Sciatic nerve (tissue), 2 donors: ENCODE results near the gene PDZD8. TPM values are rescaled to one million over a fixed set of nuclear protein-coding genes. Genes with fewer than 3 reads are reported as not detected.

ENCODE experiments used
- ATAC-seq: fragments of 200-7000 bp; cut with Tn5 transposase; one replicate; pipeline ENCODE4 v1.9.1; 2020; ENCODE audit warnings: mild to moderate bottlenecking, moderate library complexity
- DNase-seq: peaks from one replicate; pipeline ENCODE4 v3.0.0-alpha.2; 2020; ENCODE audit warnings: low spot score
- intact Hi-C: fragments of 100-400 bp; cut with DNase I; formaldehyde crosslinking; loops from one replicate; pipeline ENCODE4 v1.14.2; 2022
- total RNA-seq: library from RNA; stranded (reverse); fragmentation: NEBNext Ultra II Directional; extraction: Animal tissue kit (Norgen Biotek cat#: 25700); gene quantifications from one replicate; pipeline ENCODE4 v1.2.1, GENCODE V29; 2021
- donor health status: DM: no; HTN: no; CAD: no.
- donor health status: DM: no; HTN: no; CAD: no.

Gene PDZD8
- total RNA-seq, 1 donor from 2014 or later: 55.2 TPM

GRCh38 chr10:117400329-117400728 is 25.1 kb upstream of the PDZD8 start:
- intact Hi-C loops: no loop called here
- no peak for DNase-seq
- ATAC-seq: no peak

DNA sequence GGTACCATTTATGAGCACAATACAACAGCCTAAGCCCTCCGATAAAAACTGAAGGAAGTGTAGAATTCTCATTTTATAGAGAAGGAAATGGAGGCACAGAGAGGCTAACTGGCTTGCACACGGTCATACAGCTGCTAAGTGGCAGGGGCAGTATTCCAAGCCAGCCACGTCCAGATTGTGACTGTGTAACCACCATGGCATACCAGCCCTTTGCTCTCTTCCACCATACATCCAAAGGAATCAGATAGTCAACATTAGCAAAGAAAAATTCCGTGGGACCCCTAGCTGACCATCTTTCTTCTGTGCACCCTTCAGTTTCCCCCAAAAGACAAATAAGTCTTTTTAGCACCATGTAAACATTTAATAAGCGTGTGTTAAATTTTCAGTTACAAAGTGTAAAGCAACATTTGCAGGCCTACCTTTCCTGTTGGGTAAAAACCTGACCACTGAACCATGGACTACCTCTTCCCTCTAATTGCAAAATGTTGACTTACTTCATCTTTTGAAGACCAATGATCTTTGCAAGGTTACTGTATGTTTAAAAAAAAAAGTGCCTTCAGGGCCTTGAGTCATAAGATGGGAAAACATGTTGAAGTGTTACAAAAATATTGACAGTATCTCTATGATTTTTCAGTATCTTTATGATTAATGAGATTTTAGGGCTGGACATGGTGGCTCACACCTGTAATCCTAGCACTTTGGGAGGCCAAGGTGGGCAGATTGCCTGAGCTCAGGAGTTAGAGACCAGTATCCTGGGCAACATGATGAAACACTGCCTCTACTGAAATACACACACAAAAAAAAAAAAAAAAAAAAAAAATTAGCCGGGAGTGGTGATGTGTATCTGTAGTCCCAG is 24.3 kb upstream of the PDZD8 start:
- DNase-seq (no peak), ATAC-seq (no peak)
- intact Hi-C loops: no loop called here

- DNase-seq: no peak
- intact Hi-C loops: no loop called here
- no peak for ATAC-seq
Observed at GRCh38 chr10:117398029-117398428, 22.8 kb upstream of the PDZD8 start.

DNA sequence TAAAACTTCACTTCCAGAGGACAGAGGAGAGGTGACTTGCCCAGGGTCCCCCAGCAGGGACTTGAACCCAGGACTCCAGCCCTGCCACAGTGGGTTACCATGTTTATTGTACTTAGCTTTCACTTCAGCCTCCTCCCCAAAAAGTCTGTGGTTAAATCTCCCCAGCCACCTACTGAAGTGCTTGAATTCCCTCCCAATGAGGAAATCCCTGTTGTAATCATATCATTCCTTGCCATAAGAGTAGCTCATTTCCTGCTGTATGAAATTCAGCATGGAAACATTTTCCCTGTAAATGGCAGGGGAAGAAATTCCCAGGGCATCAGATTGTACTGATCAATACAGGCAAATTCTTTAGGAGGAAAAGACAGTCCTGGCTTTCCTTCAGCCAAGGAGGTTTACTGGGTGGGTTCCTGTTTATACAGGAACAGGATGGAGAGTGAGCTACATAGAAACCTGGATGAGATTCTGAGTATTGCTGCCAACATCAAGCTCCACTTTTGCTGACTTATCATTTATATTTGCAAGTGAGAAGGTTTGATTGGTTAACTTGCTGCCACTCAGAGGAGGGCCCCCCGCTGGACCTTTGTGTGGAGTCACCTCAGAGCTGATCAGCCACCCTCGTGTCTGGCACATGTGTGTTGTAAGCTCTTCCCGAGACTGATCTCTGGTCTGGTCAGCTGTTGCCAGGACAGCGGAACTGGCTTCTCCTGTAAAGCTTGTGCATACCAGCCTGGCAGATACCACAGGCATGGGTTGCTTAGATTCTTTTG is 16.4 kb upstream of the PDZD8 start:
- intact Hi-C loops: no loop called here
- DNase-seq: no peak

DNA sequence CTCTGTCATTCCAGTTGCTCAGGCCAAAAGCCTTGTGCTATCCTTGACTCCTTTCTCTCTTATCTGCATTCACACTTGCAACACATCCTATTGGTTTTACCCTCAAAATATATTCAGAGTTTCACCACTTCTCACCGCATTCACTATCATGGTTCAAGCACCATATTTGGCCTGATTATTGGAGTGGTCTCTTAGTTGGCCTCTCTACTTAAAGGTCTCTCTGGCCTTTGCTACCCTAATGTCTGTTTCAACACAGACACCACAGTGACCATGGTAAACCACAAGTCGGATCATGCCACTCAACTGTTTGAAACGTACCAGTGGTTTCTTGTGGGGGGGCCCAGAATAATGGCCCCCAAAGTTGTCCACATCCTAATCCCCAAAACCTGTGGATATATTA is 15.2 kb upstream of the PDZD8 start:
- DNase-seq (no peak), ATAC-seq (no peak)
- intact Hi-C loops: no loop called here

More for the DNA sequence above, 16.4 kb upstream of the PDZD8 start:
- no peak for ATAC-seq

DNA sequence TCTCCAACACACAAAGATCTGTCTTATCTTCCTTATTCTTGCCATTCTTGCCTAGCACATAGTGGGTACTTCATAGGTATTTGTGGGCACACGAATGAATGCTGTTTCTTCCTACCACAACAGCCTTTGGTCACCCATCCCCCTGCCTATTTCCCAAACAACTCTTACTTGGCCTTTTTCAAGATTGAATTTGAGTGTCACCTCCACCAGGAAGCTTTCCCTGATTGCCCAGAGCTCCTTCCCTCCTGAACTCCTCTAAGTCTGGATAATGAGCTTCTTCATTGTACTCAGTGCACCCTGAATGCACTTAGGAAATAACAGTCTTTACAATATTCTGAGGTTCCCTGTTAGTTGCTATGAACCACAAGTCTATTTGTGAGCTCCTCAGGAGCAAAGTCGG is 11.6 kb upstream of the PDZD8 start:
- intact Hi-C loops: no loop called here
- DNase-seq (no peak), ATAC-seq (no peak)

DNA sequence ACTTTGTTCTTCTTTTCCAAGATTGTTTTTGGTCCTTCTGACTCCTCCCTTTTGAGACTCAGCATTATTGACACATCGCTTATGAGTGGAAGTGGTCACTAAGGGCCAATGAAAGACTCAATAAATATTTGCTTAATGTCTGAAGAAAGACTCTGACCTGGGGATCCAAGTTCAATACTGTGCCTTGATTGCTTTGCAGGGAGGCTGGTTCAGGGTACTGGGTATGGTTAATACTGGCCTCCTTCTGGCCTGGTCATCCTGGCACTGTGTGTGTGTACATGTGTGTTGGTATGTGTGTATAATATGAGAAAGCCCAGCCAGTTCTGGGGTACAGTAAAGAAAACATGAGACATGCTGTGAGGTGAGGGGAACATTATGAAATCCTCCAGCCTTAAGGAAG is 7.6 kb upstream of the PDZD8 start:
- intact Hi-C loops: no loop called here
- DNase-seq (no peak), ATAC-seq (no peak)

DNA sequence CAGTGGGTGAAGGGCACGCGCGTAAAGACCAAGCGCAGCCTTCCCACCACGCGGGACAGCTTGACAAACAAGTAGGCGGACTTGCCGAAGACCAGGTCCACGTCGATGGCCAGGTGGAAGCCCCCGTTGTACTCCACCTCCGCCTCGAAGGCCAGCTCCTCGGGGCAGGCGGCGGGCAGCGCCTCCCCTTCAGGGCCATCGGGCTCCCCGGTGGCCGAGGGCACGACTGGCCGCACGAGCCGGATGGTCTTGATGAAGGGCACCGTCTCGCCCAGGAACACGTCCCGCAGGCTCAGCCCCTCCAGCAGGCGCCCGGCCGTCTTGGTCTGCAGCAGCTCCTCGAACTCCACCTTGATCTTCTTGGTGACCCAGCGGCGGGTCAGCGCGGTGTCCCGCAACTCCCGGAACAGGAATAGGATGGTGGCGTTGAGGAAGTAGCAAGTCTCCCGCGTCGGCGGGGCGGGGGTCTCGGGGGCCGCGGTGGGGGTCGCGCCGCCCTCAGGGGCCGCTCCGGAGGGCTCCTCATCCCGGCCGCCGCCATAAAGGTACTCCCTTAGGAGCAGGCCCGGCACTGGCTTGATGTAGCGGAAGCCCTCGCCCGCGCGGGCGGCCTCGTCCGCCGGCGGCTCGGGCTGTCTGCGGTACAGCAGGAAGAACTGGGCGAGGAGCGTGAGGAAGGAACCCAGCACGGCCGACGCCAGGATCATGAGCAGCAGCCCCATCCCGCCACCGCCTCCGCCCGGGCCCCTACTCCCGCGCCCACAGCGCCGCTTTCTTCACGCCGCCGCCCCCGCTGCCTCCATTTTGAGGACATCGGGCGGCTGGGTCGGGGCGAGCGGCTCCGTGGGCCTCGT is 507 bp downstream of the PDZD8 start:
- intact Hi-C loops: no loop called here
- ATAC-seq (peak; percentile 2), DNase-seq (peak; percentile 67)

- intact Hi-C loops: no loop called here
- ATAC-seq (peak; percentile 47), DNase-seq (peak; percentile 62)
Observed at GRCh38 chr10:117373823-117374505, 1.3 kb downstream of the PDZD8 start.

DNA sequence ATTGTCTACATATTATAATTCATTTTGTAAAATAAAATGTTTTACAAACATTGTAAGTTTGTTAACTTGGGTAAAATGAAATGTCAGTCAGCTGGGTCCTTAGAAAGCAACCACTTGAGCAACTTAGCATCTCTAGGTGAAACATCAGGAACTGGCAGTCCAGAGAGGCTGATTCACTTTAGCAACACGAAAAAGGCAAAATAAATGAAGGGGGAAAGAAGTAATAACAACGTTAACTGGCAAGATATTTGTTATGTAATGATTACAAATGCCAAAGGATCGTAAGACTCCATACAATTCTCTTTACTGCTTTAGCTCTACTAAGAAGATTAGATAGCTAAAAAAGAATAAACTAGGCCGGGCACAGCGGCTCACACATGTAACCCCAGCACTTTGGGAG is 5.0 kb downstream of the PDZD8 start:
- DNase-seq: no peak
- intact Hi-C loops: no loop called here
- ATAC-seq: no peak

DNA sequence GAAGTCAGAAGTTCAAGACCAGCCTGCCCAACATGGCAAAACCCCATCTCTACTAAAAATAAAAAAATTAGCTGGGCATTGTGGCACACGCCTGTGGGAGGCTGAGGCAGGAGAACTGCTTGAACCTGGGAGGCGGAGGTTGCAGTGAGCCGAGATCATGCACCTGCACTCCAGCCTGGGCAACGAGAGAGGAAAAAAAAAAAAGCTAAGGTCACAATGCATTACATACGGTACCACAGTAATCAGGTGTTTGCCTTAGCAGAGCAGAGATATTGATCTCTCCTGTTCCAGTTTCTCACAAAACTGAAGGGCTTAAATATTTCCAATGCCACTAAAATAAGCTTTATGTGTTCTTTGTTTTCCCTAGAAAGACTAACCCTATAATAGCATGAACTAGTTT is 7.5 kb downstream of the PDZD8 start:
- DNase-seq: no peak
- intact Hi-C loops: no loop called here

DNA sequence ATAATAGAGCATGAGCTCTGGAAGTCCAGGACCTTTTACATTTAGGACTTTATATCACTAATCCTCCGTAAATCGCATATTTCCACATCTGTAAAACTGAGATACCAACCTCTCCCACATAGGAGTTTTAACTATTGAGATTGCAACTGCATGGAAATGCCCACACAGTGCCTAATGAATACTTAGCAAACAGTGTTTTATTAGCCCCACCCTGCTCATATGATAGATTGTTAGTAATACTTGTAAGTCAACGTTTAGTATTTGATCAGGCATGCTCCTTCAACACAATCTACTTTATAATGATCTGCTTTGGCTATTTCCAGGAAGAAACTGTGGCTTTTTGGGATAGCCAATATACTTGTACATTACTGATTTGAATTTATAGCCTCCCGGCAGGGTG is 8.5 kb downstream of the PDZD8 start:
- DNase-seq (no peak), ATAC-seq (no peak)
- intact Hi-C loops: no loop called here

More for the DNA sequence above, 7.5 kb downstream of the PDZD8 start:
- no peak for ATAC-seq

- ATAC-seq: no peak
- intact Hi-C loops: no loop called here
- DNase-seq: no peak
Observed at GRCh38 chr10:117365612-117366011, 9.6 kb downstream of the PDZD8 start.

GRCh38 chr10:117364110-117364960 is 10.9 kb downstream of the PDZD8 start:
- intact Hi-C loops: no loop called here

GRCh38 chr10:117363028-117363427 is 12.2 kb downstream of the PDZD8 start:
- DNase-seq (no peak), ATAC-seq (no peak)
- intact Hi-C loops: no loop called here

More at GRCh38 chr10:117364110-117364960, 10.9 kb downstream of the PDZD8 start:
- DNase-seq (no peak), ATAC-seq (no peak)

- ATAC-seq (no peak), DNase-seq (no peak)
- intact Hi-C loops: no loop called here
Observed at GRCh38 chr10:117362313-117362712, 12.9 kb downstream of the PDZD8 start.

DNA sequence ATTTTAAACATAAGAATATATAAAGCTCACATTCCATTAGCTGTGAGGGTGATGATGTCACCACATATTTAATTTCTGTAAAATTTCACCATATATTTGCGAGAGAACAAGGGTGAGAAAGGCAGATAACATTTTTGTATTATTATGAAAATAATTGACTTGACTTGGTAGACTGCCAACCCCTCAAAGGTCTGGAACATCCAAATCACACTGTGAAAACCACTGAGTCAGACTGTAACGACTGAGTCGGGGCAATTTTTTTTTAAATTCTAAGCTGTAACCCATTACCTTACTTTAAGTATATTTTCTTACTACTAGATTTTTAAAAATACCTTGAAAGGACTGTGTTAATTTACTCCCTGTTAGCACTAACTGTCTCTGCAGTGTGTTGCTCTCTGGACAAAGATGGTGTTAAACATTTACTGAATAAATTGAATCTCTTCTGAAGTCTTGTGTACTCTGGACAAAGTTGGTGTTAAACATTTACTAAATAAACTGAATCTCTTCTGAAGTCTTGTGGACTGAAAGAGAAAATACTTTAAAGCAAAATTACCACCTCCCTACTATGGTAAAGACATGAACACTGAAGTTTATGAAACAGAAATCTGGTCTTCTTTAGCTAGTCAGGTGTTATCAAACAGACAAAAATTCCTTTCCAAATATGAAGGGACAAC is 14.1 kb downstream of the PDZD8 start:
- DNase-seq (no peak), ATAC-seq (no peak)
- intact Hi-C loops: no loop called here
